GM12891 (cell line): ENCODE measurements around the gene MED1.

Experiments used
- DNase-seq: peaks from one replicate; pipeline ENCODE4 v3.0.0; 2011; ENCODE audit warnings: low spot score; ENCODE audit not compliant: insufficient read length
- FAIRE-seq: peaks from 2 replicates; lab custom pipeline; 2011; peaks lifted over from hg19 to GRCh38; lab: Jason Lieb, UNC
- PAX5 ChIP-seq: IDR thresholded peaks from 2 replicates; pipeline ENCODE4 v1.6.1; 2011; ENCODE audit warnings: low read length, moderate library complexity, mild to moderate bottlenecking; ENCODE audit not compliant: insufficient read depth, severe bottlenecking
- POLR2A ChIP-seq: IDR thresholded peaks from 2 replicates; pipeline ENCODE4 v1.6.1; 2011; ENCODE audit warnings: low read depth, low read length, control low read depth
- POLR2AphosphoS5 ChIP-seq: IDR thresholded peaks from 2 replicates; pipeline ENCODE4 v1.6.1; 2011; ENCODE audit warnings: low read depth, low read length, control low read depth
- POU2F2 ChIP-seq: IDR thresholded peaks from 2 replicates; pipeline ENCODE4 v1.6.1; 2011; ENCODE audit warnings: low read depth, mild to moderate bottlenecking, control low read depth, low read length, moderate library complexity
- SPI1 ChIP-seq: IDR thresholded peaks from 2 replicates; pipeline ENCODE4 v1.6.1; 2011; ENCODE audit warnings: low read depth, low read length, control low read depth
- TAF1 ChIP-seq: IDR thresholded peaks from 2 replicates; pipeline ENCODE4 v1.6.1; 2011; ENCODE audit warnings: low read depth, low read length, control low read depth

Gene MED1

GRCh38 chr17:39410279-39410678 is 40.8 kb downstream of the MED1 start:
- TF ChIP-seq PAX5 (no peak), TAF1 (no peak), SPI1 (no peak), POU2F2 (no peak), POLR2A (no peak), POLR2AphosphoS5 (no peak)
- no peak for FAIRE-seq
- no peak for DNase-seq

GRCh38 chr17:39408360-39408759 is 42.7 kb downstream of the MED1 start:
- FAIRE-seq (no peak), DNase-seq (no peak)
- TF ChIP-seq SPI1, result no peak
- no peak for TF ChIP-seq PAX5
- TF ChIP-seq POLR2A, result no peak
- no peak for TF ChIP-seq POU2F2
- no peak for TF ChIP-seq TAF1
- TF ChIP-seq POLR2AphosphoS5, result no peak

- FAIRE-seq, result no peak
- TF ChIP-seq TAF1, result no peak
- no peak for TF ChIP-seq PAX5
- no peak for TF ChIP-seq POU2F2
- TF ChIP-seq POLR2A, result no peak
- TF ChIP-seq POLR2AphosphoS5, result no peak
- TF ChIP-seq SPI1, result no peak
- no peak for DNase-seq
Observed at GRCh38 chr17:39406951-39407350, 44.1 kb downstream of the MED1 start.

- TF ChIP-seq SPI1 (no peak), POU2F2 (no peak), POLR2AphosphoS5 (no peak), POLR2A (peak; percentile 32; the same call in 1 of the 2 replicates)
- FAIRE-seq, result no peak
- DNase-seq, result no peak
Observed at GRCh38 chr17:39405436-39405835, 45.6 kb downstream of the MED1 start.

GRCh38 chr17:39404542-39405378 is 46.3 kb downstream of the MED1 start:
- no peak for TF ChIP-seq PAX5
- TF ChIP-seq POU2F2, result no peak
- no peak for DNase-seq
- FAIRE-seq, result no peak

- TF ChIP-seq POLR2AphosphoS5 (no peak), POLR2A (no peak), POU2F2 (no peak), SPI1 (no peak), PAX5 (no peak), TAF1 (no peak)
- DNase-seq (no peak), FAIRE-seq (no peak)
Observed at GRCh38 chr17:39402890-39403605, 48.0 kb downstream of the MED1 start.

- TF ChIP-seq SPI1 (no peak), POLR2AphosphoS5 (no peak), POU2F2 (0 out of 2 replicates have a peak, but pooled peaks have one; percentile 35), POLR2A (no peak)
- FAIRE-seq (peak; percentile 96), DNase-seq (peak; percentile 86)
Observed at GRCh38 chr17:39402244-39402889, 48.7 kb downstream of the MED1 start.

GRCh38 chr17:39401412-39402243 is 49.4 kb downstream of the MED1 start, which contains the start of gene FBXL20:
Gene FBXL20 (minus strand): TSS chr17:39401626. CDS start chr17:39401402, 224 bp downstream.
- peak; percentile 59; the same call in 1 of the 2 replicates for TF ChIP-seq TAF1
- TF ChIP-seq POU2F2, result no peak
- no peak for TF ChIP-seq SPI1
- TF ChIP-seq POLR2A, result peak; percentile 89
- TF ChIP-seq PAX5, result peak; percentile 76
- TF ChIP-seq POLR2AphosphoS5, result peak; percentile 81
- FAIRE-seq (peak; percentile 93), DNase-seq (peak; percentile 97)

GRCh38 chr17:39400547-39401411 is 50.3 kb downstream of the MED1 start:
- TF ChIP-seq POLR2A (no peak), SPI1 (no peak), POU2F2 (no peak)
- DNase-seq (no peak), FAIRE-seq (no peak)
